Measurements from ENCODE around the gene NAMPT.
"Not testable (repeated sequence)": the region's sequence is repeated elsewhere in the genome, so short reads cannot be mapped to it uniquely, and the experiment has no call there.

NAMPT gene

DNA sequence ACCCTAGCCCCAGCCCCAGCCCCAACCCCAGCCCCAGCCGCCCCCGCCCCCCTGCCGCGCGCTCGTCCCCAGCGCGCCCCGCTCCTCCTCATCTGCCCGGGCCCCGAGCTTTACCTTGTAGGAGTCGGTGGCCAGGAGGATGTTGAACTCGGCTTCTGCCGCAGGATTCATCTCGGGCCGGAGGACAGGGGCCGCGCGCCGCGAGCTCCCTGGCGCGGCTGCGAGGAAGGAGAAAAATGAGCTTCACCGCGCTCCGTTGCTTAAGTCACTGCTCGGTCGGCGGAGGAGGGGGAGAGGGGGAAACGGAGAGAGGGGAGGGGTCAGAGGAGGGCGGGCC, at the start of gene NAMPT:
Gene NAMPT (minus strand): TSS at position 270 of the 337 bp plus-strand sequence. CDS start 99 bp downstream, at position 171.
- peak in 1 of 2 donors; percentile 93 for DNase-seq (ENCODE audit: low read depth in 2 of 2)

DNA sequence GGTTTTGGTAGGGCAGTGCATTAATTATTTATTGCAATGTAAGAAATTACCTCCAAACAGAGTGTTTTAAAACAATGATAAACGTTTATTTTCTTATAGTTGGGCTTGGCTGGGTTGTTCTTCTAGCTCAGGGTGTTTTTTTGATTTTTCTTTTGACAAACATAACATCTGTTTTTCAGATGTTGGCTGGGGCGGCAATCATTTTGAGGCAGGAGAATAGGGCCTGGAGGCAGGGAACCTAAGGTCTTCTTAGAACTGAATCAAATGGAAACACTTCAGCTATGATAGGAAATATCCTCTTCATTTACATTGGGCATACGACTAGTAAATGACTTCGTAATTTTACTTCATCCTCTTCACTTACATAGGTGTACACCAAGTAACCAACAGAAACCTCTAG, 47.4 kb upstream of the NAMPT start:
- DNase-seq (ENCODE audit: low read depth in 2 of 2): no peak

DNA sequence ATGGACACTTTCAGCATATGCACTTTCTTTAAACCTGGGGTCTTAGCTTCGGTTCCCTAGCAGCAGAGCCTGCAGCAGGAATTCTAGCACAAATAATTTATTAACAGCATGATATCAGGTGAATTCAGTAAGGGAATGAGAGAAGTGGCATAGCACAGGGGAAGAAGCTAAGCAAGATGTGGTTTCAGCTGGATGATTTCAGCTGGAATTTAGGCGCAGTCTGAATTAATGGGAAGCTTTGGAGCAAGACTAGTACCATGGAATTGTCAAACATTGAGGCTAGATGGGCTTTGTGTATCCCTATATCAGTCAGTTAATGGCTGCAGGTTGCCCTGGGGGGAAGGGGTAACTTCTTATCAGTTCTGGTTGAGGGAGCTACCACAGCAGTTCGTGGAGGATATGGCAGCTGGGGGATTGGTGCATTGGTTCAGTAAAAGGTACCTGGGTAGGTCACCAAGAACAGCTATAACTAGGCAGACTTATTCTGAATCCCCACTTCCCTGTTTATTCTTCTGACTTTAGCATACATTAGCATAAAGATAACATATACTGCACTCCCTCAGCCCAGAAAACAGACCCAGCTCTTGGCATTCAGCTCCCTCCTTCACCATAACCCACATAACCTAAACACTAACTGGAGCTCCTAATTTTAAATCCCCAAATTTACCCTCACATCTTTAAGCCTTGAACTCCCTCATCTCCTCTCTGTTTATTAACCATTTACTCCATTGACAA, 46.8 kb upstream of the NAMPT start:
- no peak for DNase-seq (ENCODE audit: low read depth in 2 of 2)

DNA sequence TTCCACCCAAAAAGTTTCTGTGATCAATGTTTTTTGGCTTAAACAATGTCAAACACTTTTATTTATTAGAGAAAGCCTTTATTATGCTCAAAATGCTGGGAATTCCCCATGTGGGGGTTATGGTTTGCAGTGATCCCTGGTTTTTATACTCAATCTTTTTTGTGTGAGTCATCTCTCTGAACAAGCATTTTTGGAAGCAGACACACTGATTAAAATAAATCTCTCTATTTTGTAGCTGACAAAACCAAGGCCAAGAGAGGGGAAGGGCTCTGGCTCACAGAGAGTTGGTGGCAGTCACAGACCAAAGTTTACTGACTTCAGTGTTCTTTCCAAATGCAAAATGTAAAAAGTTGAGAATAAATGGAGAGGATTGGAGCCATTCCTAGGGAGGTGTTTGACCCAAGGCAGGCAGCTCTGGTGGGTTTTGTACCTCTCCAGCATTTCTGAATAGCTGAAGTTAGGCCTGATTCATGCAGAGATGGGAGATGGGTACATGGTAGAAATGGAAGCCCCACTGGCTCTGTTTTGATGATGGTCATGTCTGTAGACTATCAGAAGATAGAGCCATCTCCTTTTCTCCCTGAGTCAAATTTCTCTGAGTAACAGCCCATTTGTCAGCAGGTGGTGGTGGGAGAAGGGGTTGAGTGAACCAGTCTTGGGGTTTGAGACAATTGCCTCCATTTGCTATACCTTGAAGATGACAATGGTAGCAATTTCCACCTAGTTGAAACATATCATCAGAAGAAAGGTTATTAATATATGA, 45.4 kb upstream of the NAMPT start:
- DNase-seq (ENCODE audit: low read depth in 2 of 2): no peak

DNA sequence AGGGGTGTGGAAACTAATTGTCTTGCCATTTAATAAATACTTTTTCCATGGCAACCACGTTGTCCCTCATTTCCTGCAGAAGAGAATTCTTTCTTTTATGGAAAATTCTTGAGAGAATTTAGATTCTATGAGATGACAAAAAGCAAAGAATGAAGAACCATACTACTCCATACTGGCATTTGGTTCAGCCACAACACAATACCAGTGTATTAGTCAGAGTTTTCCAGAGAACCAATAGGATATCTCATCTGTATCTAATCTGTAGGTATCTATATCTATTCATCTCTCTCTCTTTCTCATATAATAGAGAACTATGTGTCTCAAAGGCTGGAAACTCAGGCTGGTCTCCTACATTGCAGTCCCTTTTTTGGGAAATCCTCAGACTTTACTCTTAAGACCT, 44.6 kb upstream of the NAMPT start:
- DNase-seq (ENCODE audit: low read depth in 2 of 2): no peak

DNA sequence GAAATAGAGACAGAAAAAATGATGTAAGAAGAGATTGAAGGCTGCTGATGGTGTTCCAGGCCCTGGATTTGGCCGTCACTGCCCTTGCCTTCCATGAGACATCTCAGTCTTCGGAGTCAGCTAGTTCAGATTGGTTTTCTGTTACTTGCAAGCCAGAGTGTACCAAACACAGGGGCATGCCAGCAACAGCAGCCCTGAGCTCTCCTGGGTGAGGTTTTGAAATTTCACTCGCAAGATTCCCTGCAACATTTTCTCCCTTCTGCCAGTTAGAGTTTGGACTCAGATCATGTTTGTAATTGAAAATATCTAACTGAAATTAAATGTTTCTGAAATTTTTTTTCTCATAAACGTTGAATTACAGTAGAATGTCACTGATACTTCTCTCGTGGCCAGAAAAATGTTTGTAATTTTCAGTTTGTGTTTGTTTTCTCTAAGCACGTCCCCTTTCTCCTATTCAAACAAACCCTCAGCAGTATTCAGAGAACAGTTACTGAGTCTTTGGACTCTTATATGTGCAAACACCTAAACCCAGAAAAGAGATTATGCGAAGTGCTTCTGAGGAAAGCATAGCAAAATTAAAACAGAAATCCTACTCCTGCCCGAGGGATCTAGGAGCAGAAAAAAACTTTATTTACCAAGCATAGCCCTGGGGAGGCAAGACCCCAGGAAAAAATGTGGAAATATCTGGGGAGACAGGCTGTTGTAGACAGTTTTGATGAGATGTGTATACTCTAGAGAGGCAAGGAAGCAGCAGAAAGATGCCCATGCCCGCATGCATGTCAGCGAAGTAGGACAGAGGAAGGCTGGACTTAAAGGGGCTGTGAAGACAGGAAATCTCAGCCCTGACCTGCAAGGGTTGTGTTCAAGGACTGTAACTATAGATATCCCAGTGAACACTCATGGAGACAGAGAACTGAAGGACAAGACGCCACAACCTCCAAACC, 43.0 kb upstream of the NAMPT start:
- DNase-seq (ENCODE audit: low read depth in 2 of 2): no peak

DNA sequence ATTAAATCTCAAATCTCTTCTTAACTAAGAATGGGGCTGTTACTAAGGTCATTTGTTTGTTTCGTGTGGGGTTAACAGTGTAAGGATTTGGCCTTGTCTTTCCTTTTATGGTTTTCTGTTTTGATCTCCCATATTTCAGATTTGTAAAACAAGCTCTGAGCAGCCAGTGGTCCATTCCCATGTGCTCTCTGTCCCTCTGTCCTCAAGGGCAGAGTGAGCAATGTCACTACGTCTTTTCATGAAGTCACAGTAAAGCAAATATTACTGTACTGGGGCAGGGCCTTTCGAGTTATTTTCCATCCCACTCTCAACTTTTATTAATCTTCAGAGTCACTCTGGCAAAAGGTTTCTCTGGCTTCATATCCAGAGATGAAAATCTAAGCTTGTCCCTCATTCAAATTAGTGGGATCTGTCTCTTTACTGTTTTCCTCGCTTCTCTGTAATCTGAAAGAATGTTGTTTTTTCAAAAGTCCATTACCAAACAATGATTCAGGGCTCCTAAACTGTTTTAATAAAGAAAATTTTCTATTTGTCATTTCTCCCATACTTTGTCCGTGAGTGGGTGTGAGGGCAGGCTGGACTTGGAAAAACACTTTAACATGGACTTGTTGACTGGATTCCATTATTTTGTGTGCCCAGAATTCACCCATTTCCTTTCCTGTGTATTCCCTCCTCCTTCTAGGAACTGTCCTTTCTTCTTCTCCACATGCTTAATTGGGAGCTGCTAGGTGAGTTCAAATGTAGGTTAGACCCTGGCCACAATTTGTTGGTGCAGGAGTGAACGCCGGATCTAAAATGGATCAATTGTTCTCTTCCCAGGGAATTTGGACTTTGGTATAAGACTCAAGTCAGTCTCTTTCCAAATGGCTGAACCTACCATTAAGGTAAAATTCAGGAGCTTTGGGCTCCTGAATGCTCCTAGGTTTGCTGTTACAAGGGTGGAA, 42.1 kb upstream of the NAMPT start:
- DNase-seq (ENCODE audit: low read depth in 2 of 2): no peak

DNA sequence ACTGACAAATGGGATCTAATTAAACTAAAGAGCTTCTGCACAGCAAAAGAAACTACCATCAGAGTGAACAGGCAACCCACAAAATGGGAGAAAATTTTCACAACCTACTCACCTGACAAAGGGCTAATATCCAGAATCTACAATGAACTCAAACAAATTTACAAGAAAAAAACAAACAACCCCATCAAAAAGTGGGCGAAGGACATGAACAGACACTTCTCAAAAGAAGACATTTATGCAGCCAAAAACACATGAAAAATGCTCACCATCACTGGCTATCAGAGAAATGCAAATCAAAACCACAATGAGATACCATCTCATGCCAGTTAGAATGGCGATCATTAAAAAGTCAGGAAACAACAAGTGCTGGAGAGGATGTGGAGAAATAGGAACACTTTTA, 39.7 kb upstream of the NAMPT start:
- not testable (repeated sequence) for DNase-seq (ENCODE audit: low read depth in 2 of 2)

DNA sequence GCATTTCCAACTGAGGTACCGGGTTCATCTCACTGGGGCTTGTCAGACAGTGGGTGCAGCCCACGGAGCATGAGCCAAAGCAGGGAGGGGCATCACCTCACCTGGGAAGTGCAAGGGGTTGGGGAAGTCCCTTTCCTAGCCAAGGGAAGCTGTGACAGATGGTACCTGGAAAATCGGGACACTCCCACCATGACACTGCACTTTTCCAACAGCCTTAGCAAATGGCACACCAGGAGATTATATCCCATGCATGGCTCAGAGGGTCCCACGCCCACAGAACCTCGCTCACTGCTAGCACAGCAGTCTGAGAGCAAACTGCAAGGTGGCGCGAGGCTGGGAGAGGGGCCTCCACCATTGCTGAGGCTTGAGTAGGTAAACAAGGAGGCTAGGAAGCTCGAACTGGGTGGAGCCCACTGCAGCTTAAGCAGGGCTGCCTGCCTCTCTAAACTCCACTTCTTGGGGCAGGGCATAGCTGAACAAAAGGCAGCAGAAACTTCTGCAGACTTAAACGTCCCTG, 35.5 kb upstream of the NAMPT start:
- not testable (repeated sequence) for DNase-seq (ENCODE audit: low read depth in 2 of 2)

DNA sequence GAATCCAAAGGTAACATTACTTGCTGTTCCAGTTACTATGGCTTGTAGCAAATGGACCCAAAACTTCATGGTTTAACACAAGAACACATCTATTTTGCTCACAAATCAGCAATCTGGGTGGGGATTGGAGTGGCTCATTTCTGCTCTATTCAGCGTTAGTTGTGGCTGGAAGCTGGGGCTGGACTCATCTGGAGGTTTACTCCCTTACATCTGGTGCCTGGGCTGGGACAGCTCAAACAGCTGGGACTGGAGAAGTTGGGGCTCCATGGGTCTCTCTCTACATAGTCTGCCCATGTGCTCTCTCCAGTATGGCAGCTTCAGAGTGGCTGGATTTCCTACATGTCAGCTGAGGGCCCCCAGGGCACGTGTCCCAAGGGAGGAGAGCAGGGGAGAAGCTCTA, 33.7 kb upstream of the NAMPT start:
- no peak for DNase-seq (ENCODE audit: low read depth in 2 of 2)

DNA sequence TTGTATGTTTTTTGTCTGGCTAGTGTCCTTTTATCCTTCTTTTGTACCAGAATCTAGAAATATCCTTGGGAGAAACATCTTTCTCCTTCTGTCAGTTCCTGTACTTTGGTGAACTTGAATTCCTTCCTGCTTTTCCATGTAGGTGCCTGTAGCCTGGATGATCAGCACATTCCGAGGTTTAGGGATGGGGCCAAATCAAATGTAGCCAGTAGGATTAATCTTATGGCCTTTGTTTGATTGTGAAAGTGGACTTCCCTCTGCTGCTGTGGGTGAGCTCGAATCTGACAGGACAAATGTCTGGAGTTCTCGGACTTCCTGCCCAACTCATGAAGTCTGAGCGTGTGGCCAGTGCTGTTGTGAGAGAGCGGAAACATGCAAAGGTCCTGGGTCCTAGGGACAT, 33.2 kb upstream of the NAMPT start:
- DNase-seq (ENCODE audit: low read depth in 2 of 2): no peak

DNA sequence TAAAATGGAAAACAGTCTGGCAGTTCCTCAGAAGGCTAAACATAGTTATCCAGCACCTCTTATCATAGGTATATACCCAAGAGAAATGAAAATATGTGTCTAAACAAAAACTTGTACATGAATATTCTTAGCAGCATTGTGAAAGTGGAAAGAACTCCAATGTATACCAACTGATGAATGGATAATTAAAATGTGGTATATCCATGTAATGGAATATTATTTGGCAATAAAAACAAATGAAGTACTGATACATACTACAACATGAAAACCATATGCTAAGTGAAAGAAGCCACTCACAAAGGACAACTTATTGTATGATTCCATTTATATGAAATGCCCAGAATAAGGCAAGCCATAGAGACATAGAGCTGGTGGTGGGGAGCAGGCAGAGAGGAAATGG, 32.2 kb upstream of the NAMPT start:
- DNase-seq (ENCODE audit: low read depth in 2 of 2): no peak

DNA sequence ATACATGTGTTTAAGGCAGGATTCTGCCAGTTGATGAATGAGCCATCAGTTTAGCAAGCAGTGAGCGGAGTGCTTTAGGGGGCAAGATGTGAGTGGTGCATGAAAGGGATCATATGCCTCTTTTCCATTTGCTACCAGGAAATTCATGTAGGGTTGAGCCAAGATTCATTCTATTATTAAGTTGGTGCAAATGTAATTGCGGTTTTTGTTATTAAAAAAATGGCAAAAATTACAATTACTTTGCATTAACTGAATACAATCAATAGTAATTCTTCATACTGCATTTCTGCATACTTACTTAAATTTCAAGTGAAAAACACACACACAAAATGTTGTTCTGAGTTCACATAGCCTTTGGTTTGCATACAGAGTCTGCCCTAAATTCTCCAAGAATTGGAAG, 30.1 kb upstream of the NAMPT start:
- DNase-seq (ENCODE audit: low read depth in 2 of 2): no peak

DNA sequence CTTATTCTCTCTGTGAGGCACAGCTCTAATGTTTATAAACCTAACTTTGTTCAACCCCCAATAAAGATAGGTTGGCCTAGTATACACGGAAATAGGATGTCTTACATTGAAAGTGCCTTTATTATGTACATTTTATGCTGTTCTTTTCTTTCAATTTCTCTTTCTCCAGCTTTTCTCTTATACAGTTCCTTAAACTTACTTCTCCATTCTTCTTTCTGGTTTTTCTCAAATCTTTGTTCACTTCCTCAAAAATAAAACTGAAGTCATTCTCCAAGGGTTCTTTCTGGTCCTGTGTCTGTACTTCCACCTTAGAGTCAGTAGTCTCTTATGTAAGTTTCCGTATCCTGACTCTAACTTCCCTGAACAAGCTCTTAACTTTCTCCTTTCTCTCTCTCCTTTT, 29.2 kb upstream of the NAMPT start:
- no peak for DNase-seq (ENCODE audit: low read depth in 2 of 2)

DNA sequence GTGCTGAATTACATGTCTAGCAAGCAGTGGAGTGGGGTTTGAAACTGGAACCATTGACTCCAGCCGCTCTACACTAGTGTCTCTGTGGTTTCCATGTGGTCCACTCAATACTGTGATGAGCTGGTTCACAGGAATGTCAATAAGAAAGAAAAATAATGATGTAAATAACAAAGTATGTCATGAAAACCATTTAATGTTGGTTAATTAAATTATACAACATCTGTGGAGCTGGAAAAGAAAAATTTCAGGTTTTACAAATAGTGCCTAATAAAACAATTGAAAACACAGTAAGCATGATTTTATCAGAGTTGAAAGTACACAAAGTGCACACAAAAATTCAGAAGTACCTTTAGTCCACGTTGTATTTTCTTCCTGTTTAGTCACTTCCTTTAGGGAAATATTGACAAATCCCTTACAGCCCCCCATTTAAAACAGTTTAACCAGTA, 28.7 kb upstream of the NAMPT start:
- no peak for DNase-seq (ENCODE audit: low read depth in 2 of 2)

DNA sequence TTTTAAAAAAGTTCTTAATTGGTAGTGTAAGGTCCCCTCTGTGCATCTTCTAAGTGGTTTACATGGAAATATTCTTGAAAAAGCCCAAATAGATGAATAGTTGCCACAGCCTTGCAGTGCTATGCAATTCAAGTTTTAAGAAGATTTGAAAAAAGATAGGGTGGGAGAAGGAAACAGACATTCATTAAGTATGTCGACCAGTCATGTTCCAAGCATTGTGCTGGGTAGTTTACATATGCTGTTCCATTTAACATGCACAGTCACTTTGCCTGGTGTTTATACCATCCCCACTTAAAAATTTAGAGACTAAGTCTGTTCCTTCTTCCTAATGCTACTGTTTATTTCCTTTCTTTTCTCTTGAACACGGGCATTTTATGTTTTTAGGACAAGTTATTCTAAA, 28.1 kb upstream of the NAMPT start:
- no peak for DNase-seq (ENCODE audit: low read depth in 2 of 2)

DNA sequence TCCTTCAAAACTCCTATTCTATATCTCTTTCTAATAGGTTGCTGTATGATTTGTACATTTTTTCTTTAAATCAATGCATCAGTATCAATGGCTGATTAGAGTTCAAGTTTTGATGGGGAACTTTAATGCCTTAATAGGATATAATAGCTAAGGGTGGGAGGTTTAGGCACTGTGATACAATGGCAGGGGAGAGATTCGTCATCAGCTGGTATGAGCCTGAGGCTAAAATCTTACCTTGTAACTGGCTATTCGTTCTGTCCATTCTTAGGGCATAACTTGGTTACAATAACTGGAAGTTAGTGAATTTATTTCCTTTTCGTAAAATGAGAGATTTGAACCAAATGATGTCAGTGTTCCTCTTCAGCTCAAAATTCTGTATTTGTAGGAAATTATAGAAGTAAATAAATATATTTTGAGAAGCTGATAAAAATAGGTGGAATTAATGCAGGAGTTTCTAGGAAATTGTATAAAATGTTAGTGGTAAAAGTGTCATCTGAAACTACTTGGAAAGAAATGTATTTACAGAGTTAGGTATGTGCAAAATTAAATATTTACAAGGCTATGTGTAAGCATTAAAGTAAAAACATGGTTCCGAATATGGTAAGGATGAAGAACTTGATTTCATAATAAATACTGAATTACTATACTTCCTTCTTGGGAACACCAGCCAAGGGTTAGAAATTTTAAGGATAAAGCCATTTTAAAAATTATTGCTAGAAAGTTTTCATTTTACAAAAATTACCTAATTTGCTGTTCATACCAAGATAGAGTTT, 27.5 kb upstream of the NAMPT start:
- no peak for DNase-seq (ENCODE audit: low read depth in 2 of 2)

DNA sequence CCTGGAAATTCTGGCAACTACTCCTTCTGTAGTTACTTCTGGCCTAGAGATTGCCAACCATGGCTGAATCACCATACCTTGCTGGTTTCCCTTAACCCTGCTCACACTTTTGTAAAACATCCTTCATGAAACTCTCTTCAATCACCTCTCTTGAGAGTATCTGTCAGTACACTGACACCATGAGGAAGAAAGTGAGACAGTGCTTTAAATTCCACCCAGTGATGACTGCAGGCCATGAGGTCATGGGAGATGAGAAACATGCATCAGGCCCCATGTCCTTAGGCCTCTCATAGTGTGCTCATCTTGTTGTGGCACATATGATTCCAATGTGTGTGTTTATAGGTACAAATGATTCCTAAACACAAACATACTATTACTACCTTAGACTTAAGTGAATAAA, 24.6 kb upstream of the NAMPT start:
- no peak for DNase-seq (ENCODE audit: low read depth in 2 of 2)

DNA sequence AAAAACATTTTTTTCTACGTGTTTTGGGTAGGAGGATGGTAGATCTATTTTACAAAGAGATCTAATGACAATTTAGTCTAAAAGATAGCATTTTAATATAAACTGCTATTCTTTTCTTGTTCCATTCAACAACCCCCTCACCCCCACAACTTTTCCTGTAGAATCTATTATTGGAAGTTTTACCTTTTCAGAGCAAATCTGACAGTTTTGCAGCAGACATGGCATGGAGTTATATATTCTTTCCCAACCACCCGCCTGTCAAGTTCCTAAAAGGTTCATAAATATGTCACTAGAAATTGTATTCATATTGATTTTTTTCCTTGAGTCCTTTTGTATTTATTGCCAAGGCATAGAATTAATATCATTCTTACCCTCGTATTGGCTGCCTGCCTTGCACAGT, 21.5 kb upstream of the NAMPT start:
- DNase-seq (ENCODE audit: low read depth in 2 of 2): no peak

DNA sequence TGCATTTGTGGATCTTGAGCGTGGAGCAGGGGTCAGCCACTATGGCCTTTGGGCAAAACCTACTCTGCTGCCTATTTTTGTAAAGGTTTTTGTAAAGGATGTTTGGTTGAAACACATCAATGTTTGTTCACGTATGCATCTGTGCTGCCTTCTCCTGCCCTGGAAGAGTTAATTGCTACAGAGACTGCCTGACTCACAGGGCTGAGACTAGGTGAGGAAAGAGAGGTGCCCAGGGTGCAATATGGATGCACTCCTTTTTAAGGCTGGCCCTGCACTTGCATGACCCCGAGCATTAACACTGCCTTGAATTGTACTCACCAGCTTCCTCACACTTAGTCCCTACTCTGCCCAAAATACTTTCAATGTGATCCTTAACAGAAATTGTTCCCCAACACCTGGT, 20.9 kb upstream of the NAMPT start:
- DNase-seq (ENCODE audit: low read depth in 2 of 2): no peak

All from stimulated activated CD4-positive, alpha-beta T cell treated with anti-CD3 and anti-CD28 coated beads, Interleukin-1b, Interleukin-23, amount 100 ng/mL, for 1 hour (primary cell).